CD4-positive, alpha-beta T cell treated with Interleukin-4 for 1 hour (primary cell): Measurements from ENCODE around the gene FOXP4.
A peak's percentile ranks its signal among the peaks of the same experiment; 100 is the strongest.

ENCODE experiments used
- DNase-seq, 2 donors: peaks; one replicate each; pipeline ENCODE4 v3.0.0-alpha.2; 2020 to 2022

Gene FOXP4

GRCh38 chr6:41523915-41524633, 22.1 kb upstream of the FOXP4 start:
- no peak for DNase-seq

DNA sequence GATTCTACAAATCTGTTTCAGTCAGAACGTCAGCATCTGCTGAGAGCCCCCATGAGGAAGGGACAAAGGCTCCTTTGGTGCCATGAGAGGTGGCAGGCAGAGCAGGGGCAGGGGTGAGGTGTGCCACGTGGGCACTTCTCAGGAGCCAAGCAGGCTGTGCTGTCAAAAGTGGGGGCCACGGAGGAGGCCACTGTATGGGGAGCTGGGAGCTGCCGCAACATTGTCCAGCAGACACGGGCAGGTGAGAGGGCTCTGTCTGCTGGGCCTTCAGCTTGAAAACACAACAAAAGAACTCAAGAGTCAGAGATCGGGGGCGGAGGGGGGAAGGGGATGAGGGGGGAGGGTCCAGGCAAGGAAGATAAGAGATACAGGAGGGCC, 21.6 kb upstream of the FOXP4 start:
- no peak for DNase-seq

DNA sequence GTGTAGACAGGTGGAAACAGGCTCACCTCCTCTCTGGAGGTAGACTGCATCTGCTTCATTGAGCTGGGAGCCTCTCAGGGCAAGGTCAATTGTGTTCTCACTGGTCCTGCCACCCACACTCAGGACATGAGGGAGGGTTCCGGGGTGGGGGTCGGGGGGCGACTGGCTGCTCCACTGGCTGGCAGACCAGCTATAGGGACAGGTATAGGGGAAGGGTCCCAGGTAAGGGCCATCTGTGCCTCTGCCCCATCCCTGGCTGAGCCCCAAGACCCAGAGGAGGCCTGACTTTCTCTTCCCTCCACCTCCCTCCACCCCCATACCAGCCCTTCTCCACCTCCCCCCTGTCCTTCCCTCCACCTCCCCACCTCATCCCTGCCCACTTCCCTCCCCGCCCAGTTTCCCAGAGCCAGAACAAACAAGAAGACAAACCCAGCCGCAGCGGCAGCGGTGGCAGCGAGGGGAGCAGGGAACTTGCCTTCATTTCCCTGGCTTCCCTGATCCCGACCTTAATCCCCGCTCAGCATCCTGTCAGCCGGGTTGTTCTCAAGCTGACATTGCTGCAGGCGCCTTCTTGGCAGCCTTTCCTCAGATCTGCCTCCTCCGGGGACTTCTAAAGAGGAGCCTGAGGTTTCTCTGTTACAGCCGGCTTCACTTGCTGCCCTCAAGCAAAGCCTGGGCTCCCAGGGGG, 18.3 kb upstream of the FOXP4 start:
- no peak for DNase-seq

GRCh38 chr6:41528409-41528963, 17.7 kb upstream of the FOXP4 start:
- no peak for DNase-seq

DNA sequence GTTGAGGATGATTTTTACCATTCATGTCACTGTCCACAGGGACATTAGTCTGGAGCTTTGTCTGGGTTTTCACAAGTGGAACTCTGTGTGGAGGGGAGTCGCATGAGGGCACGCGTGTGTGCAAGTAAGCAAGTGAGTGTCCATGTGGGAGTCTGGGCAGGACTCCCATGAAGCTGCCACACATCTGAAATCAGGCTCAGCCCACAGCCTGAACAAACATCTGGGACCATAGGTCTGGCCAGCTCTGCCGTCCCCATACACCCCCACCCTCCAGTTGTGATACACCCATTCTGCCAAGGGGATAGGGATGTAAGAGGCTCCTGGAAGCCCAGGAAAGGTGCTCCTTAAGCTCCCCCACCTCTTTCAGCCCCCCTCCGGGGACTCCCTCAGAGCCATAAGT, 17.1 kb upstream of the FOXP4 start:
- no peak for DNase-seq

DNA sequence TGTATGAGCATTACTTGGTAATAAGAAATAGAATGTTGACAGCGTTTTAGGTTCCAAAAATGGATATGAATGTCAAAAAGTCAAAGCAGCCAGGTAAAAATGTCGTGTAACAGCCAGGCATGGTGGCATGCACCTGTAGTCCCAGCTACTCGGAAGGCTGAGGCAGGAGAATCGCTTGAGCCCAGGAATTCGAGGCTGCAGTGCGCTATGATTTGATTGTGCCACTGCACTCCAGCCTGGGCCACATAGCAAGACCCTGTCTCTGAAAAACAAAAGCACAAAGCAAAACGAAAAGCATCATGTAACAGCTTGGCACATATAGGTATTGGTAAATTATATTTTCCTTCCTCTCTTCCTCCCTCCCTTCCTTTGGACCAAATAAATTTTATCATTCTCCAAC, 16.2 kb upstream of the FOXP4 start:
- no peak for DNase-seq

GRCh38 chr6:41530476-41530875, 15.7 kb upstream of the FOXP4 start:
- DNase-seq = no peak

DNA sequence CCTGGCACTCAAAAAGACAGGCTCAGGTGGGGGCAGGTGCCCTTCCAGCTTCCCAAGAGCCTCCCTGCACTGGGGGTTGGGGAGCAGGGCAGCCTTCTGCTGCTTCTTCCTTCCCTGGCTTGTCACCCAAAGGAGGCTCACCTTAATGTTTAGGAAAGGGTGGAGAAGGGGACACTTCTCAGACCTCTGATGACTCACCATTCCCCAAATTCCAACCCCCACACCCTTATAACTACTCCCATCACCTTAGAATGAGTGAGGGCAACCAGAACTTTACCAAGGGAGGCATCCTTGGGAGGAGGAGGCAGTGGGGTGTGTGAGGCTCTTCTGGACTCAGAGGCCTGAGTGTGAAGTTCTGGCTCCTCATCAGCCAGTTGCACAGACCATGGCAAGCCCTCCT, 15.2 kb upstream of the FOXP4 start:
- DNase-seq = no peak

DNA sequence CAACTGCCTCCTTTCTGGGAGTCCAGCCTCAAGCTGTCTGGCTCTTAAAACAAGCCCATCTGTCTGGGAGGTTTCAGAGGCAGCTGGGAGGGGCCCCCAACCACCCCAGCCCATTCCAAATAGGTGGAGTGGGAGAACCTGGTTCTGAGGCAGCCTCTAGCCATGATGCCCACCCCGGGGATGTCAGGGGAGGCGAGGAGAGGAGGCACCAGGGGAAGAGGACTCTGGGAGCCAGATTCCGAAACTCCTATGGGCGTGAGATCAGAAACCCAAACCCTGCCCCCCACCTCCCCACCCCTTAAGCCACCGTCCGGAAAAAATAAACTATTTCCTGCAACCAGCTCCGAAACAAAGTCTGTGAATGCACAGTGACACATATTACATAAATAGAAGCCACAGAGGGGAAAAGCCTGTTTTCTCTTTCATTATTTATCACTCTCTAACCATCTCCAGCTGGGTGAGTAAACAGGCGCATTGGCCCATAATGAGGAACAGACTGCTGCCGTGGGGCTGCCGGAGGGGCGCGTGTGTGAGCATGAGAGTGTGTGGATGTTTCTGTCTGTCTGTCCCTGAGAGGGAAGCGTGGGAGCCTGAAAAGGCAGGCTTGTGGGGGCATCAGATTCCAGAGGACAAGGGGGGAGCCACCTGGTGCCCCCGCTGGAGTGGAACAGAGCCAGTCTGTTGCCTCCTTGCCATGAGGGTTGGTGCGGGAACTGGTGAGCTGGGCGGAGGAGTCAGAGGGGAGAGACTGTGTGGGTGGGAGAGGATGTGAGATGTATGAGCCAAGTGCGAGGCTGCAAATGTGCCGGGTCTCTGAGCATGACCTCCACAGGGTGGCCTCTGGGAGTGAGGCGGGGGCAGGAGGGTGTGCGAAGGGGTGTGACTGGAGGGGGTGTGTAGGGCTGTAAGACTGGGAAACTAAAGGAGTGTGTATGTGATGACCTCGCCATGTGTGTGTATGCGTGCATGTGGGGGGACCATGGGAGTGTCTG, 14.3 kb upstream of the FOXP4 start:
- peak; percentile 48 to 59 for DNase-seq

DNA sequence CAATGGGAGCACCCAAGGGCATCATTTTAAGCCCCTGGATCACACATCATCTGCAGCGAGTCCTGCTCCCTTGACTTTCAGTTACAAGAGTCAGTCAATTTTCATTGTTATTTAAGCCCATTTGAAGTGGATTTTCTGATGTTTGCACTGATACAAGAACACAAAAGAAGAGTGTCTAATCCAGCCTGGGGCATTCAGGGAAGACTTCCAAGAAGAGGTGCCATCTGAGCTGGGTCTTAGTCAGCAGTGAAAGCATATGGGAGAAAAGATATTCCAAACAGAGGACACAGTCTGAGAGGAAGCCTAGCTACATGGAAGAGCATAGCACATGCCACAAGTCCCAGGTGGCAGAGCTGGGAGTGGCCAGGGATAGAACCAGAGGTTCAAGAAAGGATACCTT, 10.4 kb upstream of the FOXP4 start:
- no peak for DNase-seq

- peak in 1 of 2 donors; percentile 30 for DNase-seq
Observed at GRCh38 chr6:41536795-41537758, 9.1 kb upstream of the FOXP4 start.

- peak in 1 of 2 donors; percentile 37 for DNase-seq
Observed at GRCh38 chr6:41538556-41539182, 7.5 kb upstream of the FOXP4 start.

DNA sequence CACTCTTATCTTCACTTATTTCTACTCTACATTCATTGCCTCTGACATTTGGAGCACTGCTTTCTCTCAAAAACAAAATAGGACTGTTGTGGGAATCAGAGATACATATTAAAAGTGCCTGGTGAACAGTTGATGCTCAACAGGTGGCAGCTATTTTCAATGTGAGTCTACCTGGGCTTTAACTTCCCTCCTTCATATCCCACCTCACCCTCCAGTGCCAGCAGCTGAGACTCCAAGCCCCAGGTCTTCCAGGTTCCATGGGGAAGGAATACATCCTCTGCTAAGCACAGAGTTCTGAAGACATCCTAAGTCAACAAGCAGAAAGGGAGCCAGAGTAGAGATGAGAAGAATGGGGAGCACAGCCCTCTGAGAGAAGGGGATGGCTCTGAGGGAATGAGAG, 7.0 kb upstream of the FOXP4 start:
- DNase-seq = no peak

- DNase-seq = no peak
Observed at GRCh38 chr6:41541364-41541763, 4.8 kb upstream of the FOXP4 start.

DNA sequence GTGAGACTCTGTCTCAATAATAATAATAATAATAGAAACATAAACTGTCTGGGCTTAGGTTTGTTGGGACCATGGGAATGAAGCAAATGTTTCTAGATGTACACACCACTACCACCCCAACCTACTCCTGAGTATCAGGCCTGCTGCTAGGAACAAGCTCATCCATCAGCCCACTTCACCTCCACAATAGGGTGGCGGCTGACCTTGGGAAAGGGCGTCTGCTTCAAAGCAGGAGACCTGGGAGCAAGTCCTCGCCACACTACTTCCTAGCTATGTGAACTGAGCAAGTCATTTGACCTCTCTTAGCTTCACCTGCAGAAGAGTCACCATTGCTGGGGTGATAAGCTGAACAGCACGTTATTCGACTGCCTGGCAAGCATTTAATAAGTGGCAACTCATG, 3.1 kb upstream of the FOXP4 start:
- no peak for DNase-seq

DNA sequence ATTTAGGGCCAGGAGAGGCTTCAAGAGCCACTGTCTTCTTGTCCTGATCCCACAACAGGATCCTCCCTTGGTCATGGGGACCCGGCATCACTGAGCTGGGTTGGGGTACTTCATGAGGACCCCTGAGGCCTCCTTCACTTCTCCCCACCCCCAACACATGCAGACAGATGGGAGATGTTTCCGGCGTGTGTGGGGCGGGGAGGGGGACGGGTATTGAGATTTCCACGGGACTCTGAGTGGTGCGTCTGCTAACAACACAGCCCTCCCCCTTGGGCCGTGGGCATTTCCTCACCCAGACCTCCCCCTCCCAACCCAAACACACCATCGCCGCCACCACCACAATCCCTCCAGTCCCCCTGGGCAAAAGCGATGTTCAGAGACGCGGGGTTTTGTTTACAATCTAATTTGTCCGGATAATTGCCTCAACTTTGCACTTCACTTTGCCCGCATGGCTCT, 906 bp upstream of the FOXP4 start:
- DNase-seq = no peak

GRCh38 chr6:41546475-41546865, 289 bp downstream of the FOXP4 start:
- DNase-seq = peak in 1 of 2 donors; percentile 24

DNA sequence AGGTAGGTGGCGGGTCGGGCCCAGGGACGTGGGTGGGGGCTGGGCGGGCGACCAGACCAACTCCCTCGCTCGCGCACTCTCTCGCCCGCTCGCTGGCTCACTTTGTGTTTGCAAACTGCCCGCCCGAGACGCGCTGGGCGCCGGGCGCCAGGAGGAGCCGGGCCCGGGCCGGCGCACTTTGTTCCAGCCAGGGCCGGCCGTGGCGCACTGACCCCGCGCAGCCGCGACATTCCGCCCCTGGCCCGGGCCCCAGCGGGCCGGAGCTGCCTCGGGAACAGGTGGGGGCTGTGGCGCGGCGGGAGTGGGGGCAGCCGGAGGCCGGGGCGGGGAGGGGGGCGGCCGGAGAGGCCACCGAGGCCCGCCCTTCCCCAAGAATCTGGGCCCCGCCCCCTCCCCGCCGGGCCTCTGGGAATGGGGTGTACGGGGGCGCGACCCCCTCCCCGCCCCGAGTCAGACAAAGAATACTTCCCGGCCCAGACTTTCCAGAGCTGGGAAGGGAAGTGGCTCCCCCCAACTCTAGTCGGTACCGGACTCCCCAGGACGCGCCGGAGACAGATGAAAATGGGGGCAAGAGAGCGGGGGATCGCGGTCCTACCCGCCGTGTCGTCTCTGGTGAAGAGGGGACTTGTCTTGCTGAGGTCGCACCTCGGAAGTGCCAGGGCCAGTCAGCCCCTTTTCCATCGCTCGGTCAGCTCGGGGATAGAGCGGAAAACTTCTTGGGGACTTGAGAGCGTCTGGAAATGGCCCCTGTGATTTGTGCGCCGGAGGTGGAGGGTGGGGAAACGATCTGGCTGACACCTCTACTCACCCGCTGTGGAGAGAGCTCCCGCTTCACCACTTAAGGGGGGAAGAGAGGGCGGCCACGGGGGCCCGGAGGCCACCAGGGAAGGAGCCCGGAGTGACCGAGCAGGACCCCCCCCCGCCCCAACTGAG, 951 bp downstream of the FOXP4 start:
- DNase-seq = peak; percentile 20 to 38

DNA sequence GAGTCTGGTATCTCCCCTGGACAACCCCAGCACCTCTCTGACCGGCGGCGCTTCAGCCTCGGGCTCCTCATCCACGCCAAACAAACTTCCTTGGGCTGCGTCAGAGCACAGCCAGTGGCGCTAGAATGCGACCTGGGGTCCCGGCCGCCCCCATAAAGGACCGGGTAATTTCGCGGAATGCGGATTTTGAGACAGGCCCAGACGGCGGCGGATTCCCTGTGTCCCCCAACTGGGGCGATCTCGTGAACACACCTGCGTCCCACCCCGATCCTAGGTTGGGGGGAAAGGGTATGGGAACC, 1.6 kb downstream of the FOXP4 start:
- DNase-seq = no peak

GRCh38 chr6:41548098-41548840, 2.1 kb downstream of the FOXP4 start:
- DNase-seq = peak; percentile 27 to 29
